Measurements from ENCODE around the gene BDNF.
"Not testable (repeated sequence)": the region's sequence is repeated elsewhere in the genome, so short reads cannot be mapped to it uniquely, and the experiment has no call there.

The BDNF gene

GRCh38 chr11:27677108-27677507 lies 23.1 kb downstream of the BDNF start:
- in situ Hi-C loops (cut with HindIII; ENCODE audit: low sequenced_read_pairs), result no loop called here

- in situ Hi-C loops (cut with HindIII; ENCODE audit: low sequenced_read_pairs), result no loop called here
Observed at GRCh38 chr11:27673979-27674663, 26.1 kb downstream of the BDNF start.

- in situ Hi-C loops (cut with HindIII; ENCODE audit: low sequenced_read_pairs), result no loop called here
Observed at GRCh38 chr11:27672836-27673464, 27.3 kb downstream of the BDNF start.

GRCh38 chr11:27665508-27666101 lies 34.6 kb downstream of the BDNF start:
- in situ Hi-C loops (cut with HindIII; ENCODE audit: low sequenced_read_pairs), result not testable (repeated sequence)

GRCh38 chr11:27663326-27663725 lies 36.9 kb downstream of the BDNF start:
- in situ Hi-C loops (cut with HindIII; ENCODE audit: low sequenced_read_pairs), result no loop called here

- in situ Hi-C loops (cut with HindIII; ENCODE audit: low sequenced_read_pairs), result no loop called here
Observed at GRCh38 chr11:27660171-27660570, 40.1 kb downstream of the BDNF start.

GRCh38 chr11:27658535-27659236 lies 41.6 kb downstream of the BDNF start:
- in situ Hi-C loops (cut with HindIII; ENCODE audit: low sequenced_read_pairs), result no loop called here

GRCh38 chr11:27656806-27657483 lies 43.3 kb downstream of the BDNF start:
- in situ Hi-C loops (cut with HindIII; ENCODE audit: low sequenced_read_pairs), result no loop called here

- in situ Hi-C loops (cut with HindIII; ENCODE audit: low sequenced_read_pairs), result no loop called here
Observed at GRCh38 chr11:27656320-27656719, 43.9 kb downstream of the BDNF start.

- in situ Hi-C loops (cut with HindIII; ENCODE audit: low sequenced_read_pairs), result no loop called here
Observed at GRCh38 chr11:27653990-27654758, 46.1 kb downstream of the BDNF start.

- in situ Hi-C loops (cut with HindIII; ENCODE audit: low sequenced_read_pairs), result no loop called here
Observed at GRCh38 chr11:27651711-27652110, 48.5 kb downstream of the BDNF start.

- in situ Hi-C loops (cut with HindIII; ENCODE audit: low sequenced_read_pairs), result no loop called here
Observed at GRCh38 chr11:27650988-27651387, 49.3 kb downstream of the BDNF start.

GRCh38 chr11:27649800-27650199 lies 50.5 kb downstream of the BDNF start:
- in situ Hi-C loops (cut with HindIII; ENCODE audit: low sequenced_read_pairs), result no loop called here

- in situ Hi-C loops (cut with HindIII; ENCODE audit: low sequenced_read_pairs), result no loop called here
Observed at GRCh38 chr11:27648840-27649239, 51.4 kb downstream of the BDNF start.

GRCh38 chr11:27646051-27646818 lies 54.0 kb downstream of the BDNF start:
- in situ Hi-C loops (cut with HindIII; ENCODE audit: low sequenced_read_pairs), result no loop called here

- in situ Hi-C loops (cut with HindIII; ENCODE audit: low sequenced_read_pairs), result no loop called here
Observed at GRCh38 chr11:27642954-27643353, 57.3 kb downstream of the BDNF start.

- in situ Hi-C loops (cut with HindIII; ENCODE audit: low sequenced_read_pairs), result no loop called here
Observed at GRCh38 chr11:27640954-27641353, 59.3 kb downstream of the BDNF start.

GRCh38 chr11:27635567-27636037 lies 64.7 kb downstream of the BDNF start:
- in situ Hi-C loops (cut with HindIII; ENCODE audit: low sequenced_read_pairs), result no loop called here

GRCh38 chr11:27634776-27635175 lies 65.5 kb downstream of the BDNF start:
- in situ Hi-C loops (cut with HindIII; ENCODE audit: low sequenced_read_pairs), result not testable (repeated sequence)

Data from endothelial cell of hepatic sinusoid (primary cell).